HPDE6-E6E7 (cell line): ENCODE data around the gene SEZ6.

Experiments
- DNase-seq: peaks from one replicate; pipeline ENCODE4 v3.0.0; 2011; ENCODE audit warnings: missing footprints; ENCODE audit errors: extremely low spot score

The SEZ6 gene

GRCh38 chr17:29005936-29006511, at the start of gene SEZ6:
Gene SEZ6, minus strand, starts transcription at chr17:29006033. Its CDS starts 164 bp downstream, at chr17:29005869.
- peak; percentile 57 for DNase-seq

- no peak for DNase-seq
Measured at GRCh38 chr17:29054835-29055234, 49.0 kb upstream of the SEZ6 start.

- DNase-seq: no peak
Measured at GRCh38 chr17:29051731-29052130, 45.9 kb upstream of the SEZ6 start.

- DNase-seq: no peak
Measured at GRCh38 chr17:29051194-29051593, 45.4 kb upstream of the SEZ6 start.

- DNase-seq: no peak
Measured at GRCh38 chr17:29050176-29050575, 44.3 kb upstream of the SEZ6 start.

GRCh38 chr17:29049541-29050145, 43.8 kb upstream of the SEZ6 start:
- DNase-seq: no peak

GRCh38 chr17:29048440-29049368, 42.9 kb upstream of the SEZ6 start:
- no peak for DNase-seq

- DNase-seq: no peak
Measured at GRCh38 chr17:29046473-29046839, 40.6 kb upstream of the SEZ6 start.

- DNase-seq: no peak
Measured at GRCh38 chr17:29045734-29046472, 40.1 kb upstream of the SEZ6 start.

GRCh38 chr17:29045026-29045425, 39.2 kb upstream of the SEZ6 start:
- no peak for DNase-seq

- no peak for DNase-seq
Measured at GRCh38 chr17:29043539-29044145, 37.8 kb upstream of the SEZ6 start.

GRCh38 chr17:29042679-29043538, 37.1 kb upstream of the SEZ6 start, which contains the start of gene PIPOX:
Gene PIPOX, plus strand, starts transcription at chr17:29043141. Its CDS starts 85 bp downstream, at chr17:29043226.
- no peak for DNase-seq

GRCh38 chr17:29042026-29042678, 36.3 kb upstream of the SEZ6 start:
- no peak for DNase-seq

GRCh38 chr17:29041571-29041970, 35.7 kb upstream of the SEZ6 start:
- no peak for DNase-seq

- no peak for DNase-seq
Measured at GRCh38 chr17:29041091-29041490, 35.3 kb upstream of the SEZ6 start.

GRCh38 chr17:29039764-29040598, 34.1 kb upstream of the SEZ6 start:
- no peak for DNase-seq

- no peak for DNase-seq
Measured at GRCh38 chr17:29038085-29038795, 32.4 kb upstream of the SEZ6 start.

- DNase-seq: no peak
Measured at GRCh38 chr17:29037739-29038084, 31.9 kb upstream of the SEZ6 start.

GRCh38 chr17:29036584-29036983, 30.8 kb upstream of the SEZ6 start:
- DNase-seq: no peak
